PFSK-1 (cell line): ENCODE measurements around the gene ZNF320.

ENCODE experiments used
- FOXP2 ChIP-seq: optimal IDR thresholded peaks from 2 replicates; pipeline ENCODE3; 2011; ENCODE audit warnings: borderline replicate concordance, control low read depth, inconsistent platforms; ENCODE audit not compliant: insufficient read depth; ENCODE audit errors: extremely low read length, extremely low read depth
- POLR2AphosphoS5 ChIP-seq: IDR thresholded peaks from 2 replicates; pipeline ENCODE4 v1.6.1; 2012; ENCODE audit warnings: low read depth, mild to moderate bottlenecking, control low read depth, low read length, moderate library complexity
- SIN3A ChIP-seq: IDR thresholded peaks from 2 replicates; pipeline ENCODE4 v1.6.1; 2012; ENCODE audit warnings: mild to moderate bottlenecking, low read length, moderate library complexity, borderline replicate concordance; ENCODE audit not compliant: insufficient read depth
- TAF1 ChIP-seq: IDR thresholded peaks from 2 replicates; pipeline ENCODE4 v1.6.1; 2012; ENCODE audit warnings: low read length, control low read depth, borderline replicate concordance; ENCODE audit not compliant: insufficient read depth
- TF ChIP-seq, protein P1 (sequence below), 2 experiments: IDR thresholded peaks; 2 replicates each; pipeline versions ENCODE4 v1.6.1 to v1.8.0; 2011 to 2012; ENCODE audit warnings: low read depth in 2 of 2, low read length in 2 of 2, control low read depth in 1 of 2, inconsistent platforms in 1 of 2, mild to moderate bottlenecking in 1 of 2, moderate library complexity in 1 of 2; ENCODE audit not compliant: insufficient read depth in 1 of 2

ZNF320 gene

GRCh38 chr19:52891336-52891735 is 6.1 kb downstream of the ZNF320 start:
- TF ChIP-seq FOXP2: no peak
- no peak for TF ChIP-seq TAF1
- TF ChIP-seq POLR2AphosphoS5: no peak
- no peak for TF ChIP-seq SIN3A
- TF ChIP-seq, protein P1, sequence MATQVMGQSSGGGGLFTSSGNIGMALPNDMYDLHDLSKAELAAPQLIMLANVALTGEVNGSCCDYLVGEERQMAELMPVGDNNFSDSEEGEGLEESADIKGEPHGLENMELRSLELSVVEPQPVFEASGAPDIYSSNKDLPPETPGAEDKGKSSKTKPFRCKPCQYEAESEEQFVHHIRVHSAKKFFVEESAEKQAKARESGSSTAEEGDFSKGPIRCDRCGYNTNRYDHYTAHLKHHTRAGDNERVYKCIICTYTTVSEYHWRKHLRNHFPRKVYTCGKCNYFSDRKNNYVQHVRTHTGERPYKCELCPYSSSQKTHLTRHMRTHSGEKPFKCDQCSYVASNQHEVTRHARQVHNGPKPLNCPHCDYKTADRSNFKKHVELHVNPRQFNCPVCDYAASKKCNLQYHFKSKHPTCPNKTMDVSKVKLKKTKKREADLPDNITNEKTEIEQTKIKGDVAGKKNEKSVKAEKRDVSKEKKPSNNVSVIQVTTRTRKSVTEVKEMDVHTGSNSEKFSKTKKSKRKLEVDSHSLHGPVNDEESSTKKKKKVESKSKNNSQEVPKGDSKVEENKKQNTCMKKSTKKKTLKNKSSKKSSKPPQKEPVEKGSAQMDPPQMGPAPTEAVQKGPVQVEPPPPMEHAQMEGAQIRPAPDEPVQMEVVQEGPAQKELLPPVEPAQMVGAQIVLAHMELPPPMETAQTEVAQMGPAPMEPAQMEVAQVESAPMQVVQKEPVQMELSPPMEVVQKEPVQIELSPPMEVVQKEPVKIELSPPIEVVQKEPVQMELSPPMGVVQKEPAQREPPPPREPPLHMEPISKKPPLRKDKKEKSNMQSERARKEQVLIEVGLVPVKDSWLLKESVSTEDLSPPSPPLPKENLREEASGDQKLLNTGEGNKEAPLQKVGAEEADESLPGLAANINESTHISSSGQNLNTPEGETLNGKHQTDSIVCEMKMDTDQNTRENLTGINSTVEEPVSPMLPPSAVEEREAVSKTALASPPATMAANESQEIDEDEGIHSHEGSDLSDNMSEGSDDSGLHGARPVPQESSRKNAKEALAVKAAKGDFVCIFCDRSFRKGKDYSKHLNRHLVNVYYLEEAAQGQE (IDR thresholded peaks at IDR 0.05; ENCODE audit: insufficient read depth in 1 of 2, low read depth in 2 of 2, low read length in 2 of 2): no peak

DNA sequence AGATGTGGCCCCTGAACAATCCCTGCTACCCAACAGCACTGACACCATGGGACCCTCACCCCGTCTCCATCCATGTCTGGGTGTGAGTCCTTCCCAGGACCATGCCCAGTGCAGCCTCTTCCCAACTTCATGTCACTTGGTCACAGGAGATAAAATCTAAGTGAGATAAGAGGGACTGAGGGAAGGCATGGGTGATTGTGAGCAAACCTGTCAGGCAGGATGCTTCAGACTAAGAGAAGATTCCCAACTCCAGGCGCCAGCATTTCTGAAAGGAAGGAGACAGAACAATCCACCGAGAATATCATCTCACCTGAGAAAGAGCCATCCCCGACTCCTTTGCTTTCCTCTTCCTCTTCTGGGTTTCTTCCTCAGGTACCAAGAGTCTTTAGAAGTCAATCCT is 7.5 kb downstream of the ZNF320 start:
- TF ChIP-seq SIN3A: no peak

DNA sequence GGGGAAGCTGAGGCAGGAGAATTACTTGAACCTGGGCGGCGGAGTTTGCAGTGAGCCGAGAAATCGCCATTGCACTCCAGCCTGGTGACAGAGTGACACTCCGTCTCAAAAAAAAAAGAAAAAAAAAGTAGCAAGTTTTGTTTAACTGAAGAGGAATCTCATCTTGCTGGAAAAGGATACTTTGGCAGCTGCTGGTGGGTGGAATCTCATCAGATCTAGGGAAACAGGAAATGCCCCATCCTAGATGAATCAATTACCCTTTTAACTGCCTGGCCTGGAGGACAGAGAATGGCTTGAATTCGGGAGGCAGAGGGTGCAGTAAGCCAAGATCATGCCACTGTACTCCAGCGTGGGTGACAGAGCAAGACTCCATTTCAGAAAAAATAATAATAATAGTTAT is 8.4 kb downstream of the ZNF320 start:
- TF ChIP-seq TAF1 (no peak), POLR2AphosphoS5 (no peak), FOXP2 (no peak), SIN3A (no peak)
- TF ChIP-seq, protein P1 (IDR thresholded peaks at IDR 0.05; ENCODE audit: insufficient read depth in 1 of 2, low read depth in 2 of 2, low read length in 2 of 2): no peak

DNA sequence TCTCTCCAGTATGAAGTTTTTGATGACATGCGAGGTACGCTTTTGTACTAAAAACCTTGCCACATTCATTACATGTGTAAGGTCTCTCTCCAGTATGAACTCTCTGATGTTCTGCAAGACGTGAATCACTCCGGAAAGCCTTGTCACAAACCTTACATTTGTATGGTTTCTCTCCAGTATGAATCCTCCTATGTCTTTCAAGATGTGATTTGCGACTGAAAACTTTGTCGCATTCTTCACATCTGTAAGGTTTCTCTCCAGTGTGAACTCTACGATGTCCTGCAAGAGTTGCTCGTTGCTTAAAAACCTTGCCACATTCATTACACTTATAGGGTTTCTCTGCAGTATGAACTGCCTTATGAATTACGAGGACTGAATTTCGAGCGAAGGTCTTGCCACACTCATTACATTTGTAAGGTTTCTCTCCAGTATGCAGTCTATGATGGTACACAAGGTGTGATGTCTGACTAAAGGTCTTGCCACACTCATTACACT is 16.5 kb downstream of the ZNF320 start:
- no peak for TF ChIP-seq SIN3A
- TF ChIP-seq TAF1: no peak
- TF ChIP-seq, protein P1 (IDR thresholded peaks at IDR 0.05; ENCODE audit: insufficient read depth in 1 of 2, low read depth in 2 of 2, low read length in 2 of 2): no peak
- TF ChIP-seq POLR2AphosphoS5: no peak
- no peak for TF ChIP-seq FOXP2

- no peak for TF ChIP-seq POLR2AphosphoS5
- TF ChIP-seq, protein P1 (IDR thresholded peaks at IDR 0.05; ENCODE audit: insufficient read depth in 1 of 2, low read depth in 2 of 2, low read length in 2 of 2): no peak
- TF ChIP-seq SIN3A: no peak
These were observed 26.0 kb downstream of the ZNF320 start for GRCh38 chr19:52871466-52871865.
